ENCODE results near the gene CR1.
"Not testable (repeated sequence)": the region's sequence is repeated elsewhere in the genome, so short reads cannot be mapped to it uniquely, and the experiment has no call there.

- TF ChIP-seq CTCF (IDR thresholded peaks at IDR 0.05 in 2 of 3, conservative IDR thresholded peaks at IDR 0.05 in 1 of 3; ENCODE audit: borderline replicate concordance in 1 of 3, insufficient read depth in 1 of 3, low read depth in 2 of 3, low read length in 2 of 3); EZH2phosphoT487 (IDR thresholded peaks at IDR 0.05; ENCODE audit: borderline replicate concordance); YY1 (IDR thresholded peaks at IDR 0.05; ENCODE audit: extremely low read depth, insufficient replicate concordance, low read depth, low read length); POLR2A (IDR thresholded peaks at IDR 0.05; ENCODE audit: borderline replicate concordance, extremely low read depth, insufficient read depth, insufficient read length); ZFX (IDR thresholded peaks at IDR 0.05): not testable (repeated sequence)
Observed at GRCh38 chr1:207682872-207683434, 187.0 kb downstream of the CR1 start.

Measured in HCT116 (cell line).